ENCODE measurements around the gene ZNF100. TPM values are rescaled to one million over a fixed set of nuclear protein-coding genes. Genes with fewer than 3 reads are reported as not detected.
A peak's percentile ranks its signal among the peaks of the same experiment; 100 is the strongest.
"Not testable (repeated sequence)": the region's sequence is repeated elsewhere in the genome, so short reads cannot be mapped to it uniquely, and the experiment has no call there.

Gene ZNF100
- total and polyA plus RNA-seq, 9 of the 15 experiments (the other 6 are each of a cell fraction or from before 2014, with no cell fraction given) = 4.5 to 27.2 (median 19.6) TPM

DNA sequence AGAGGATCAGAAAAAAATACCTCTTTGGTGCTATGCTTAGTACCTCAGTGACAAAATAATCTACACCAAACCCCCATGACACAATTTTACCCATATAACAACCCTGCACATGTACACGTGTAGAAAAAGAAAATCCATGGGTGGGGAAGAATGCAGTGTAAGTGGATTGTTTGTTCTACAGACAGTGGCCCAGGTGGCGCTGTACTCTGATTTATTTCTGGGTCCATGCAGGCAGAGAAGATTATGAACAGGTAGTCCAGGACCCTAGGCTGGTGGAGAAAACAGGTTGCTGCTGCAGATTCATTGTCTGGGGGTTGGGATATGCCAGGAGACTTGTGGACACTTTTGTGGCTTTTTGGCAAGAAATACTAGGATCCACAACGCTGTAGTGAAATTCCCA lies 9.1 kb downstream of the ZNF100 start:
- no TSS peak for BruUV-seq (replicated peaks)
- ChIA-PET CTCF (ENCODE audit: low intra/inter-chr PET ratio) (no interaction called here), POLR2A (interaction anchor here (1.7 kb wide), 1 partner anchor 9 kb away, joined by 9 read pairs; the partner anchor contains the start of gene ZNF100)
- Histone ChIP-seq H3K79me2 (ENCODE audit: control insufficient read depth, insufficient read depth, low read length) (peaks cover 56% of the 10 kb centered on the region), H3K27me3 (ENCODE audit: control insufficient read depth in 2 of 2, insufficient read depth in 2 of 2, low read length in 2 of 2) (no peaks in the 10 kb centered on the region), H3K9ac (ENCODE audit: insufficient read depth in 1 of 2, low read depth in 2 of 2, low read length in 2 of 2) (no peak overlapping the region), H3K4me2 (ENCODE audit: insufficient read depth, low read length) (no peak overlapping the region), H2AFZ (ENCODE audit: low read depth, low read length) (no peak overlapping the region), H3K9me3 (replicated peaks; ENCODE audit: control insufficient read depth, insufficient read depth, low read depth, low read length) (no peaks in the 10 kb centered on the region; the same call in 1 of the 2 replicates), H3K4me1 (replicated peaks in 1 of 2; ENCODE audit: control insufficient read depth in 2 of 2, insufficient read depth in 2 of 2, low read length in 2 of 2) (no peaks in the 10 kb centered on the region), H3K9me1 (ENCODE audit: control insufficient read depth, insufficient read depth, low read length) (no peaks in the 10 kb centered on the region), H4K20me1 (replicated peaks; ENCODE audit: control insufficient read depth, insufficient read depth, low read length) (no peaks in the 10 kb centered on the region), H3K27ac (ENCODE audit: extremely low read depth, low read depth, low read length) (no peak overlapping the region), H3K4me3 (no peak overlapping the region), H3K36me3 (ENCODE audit: control insufficient read depth, insufficient read depth, low read length) (peaks cover 72% of the 10 kb centered on the region)
- intact Hi-C loops (cut with micrococcal nuclease) = no loop called here
- peak; percentile 65 for ATAC-seq
- TF ChIP-seq DMBX1 (CRISPR knock-in tag; IDR thresholded peaks at IDR 0.05; ENCODE audit: borderline replicate concordance) = no peak
- TF ChIP-seq, protein P1, sequence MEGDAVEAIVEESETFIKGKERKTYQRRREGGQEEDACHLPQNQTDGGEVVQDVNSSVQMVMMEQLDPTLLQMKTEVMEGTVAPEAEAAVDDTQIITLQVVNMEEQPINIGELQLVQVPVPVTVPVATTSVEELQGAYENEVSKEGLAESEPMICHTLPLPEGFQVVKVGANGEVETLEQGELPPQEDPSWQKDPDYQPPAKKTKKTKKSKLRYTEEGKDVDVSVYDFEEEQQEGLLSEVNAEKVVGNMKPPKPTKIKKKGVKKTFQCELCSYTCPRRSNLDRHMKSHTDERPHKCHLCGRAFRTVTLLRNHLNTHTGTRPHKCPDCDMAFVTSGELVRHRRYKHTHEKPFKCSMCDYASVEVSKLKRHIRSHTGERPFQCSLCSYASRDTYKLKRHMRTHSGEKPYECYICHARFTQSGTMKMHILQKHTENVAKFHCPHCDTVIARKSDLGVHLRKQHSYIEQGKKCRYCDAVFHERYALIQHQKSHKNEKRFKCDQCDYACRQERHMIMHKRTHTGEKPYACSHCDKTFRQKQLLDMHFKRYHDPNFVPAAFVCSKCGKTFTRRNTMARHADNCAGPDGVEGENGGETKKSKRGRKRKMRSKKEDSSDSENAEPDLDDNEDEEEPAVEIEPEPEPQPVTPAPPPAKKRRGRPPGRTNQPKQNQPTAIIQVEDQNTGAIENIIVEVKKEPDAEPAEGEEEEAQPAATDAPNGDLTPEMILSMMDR (IDR thresholded peaks at IDR 0.05 in 2 of 3, conservative IDR thresholded peaks at IDR 0.05 in 1 of 3; ENCODE audit: insufficient read depth in 2 of 3, low read depth in 1 of 3, low read length in 3 of 3) = 0 out of 6 replicates have a peak, but pooled peaks of 1 of the 3 experiments have one; percentile 20
- in situ Hi-C loops (cut with MboI) = no loop called here
- FAIRE-seq = no peak
- WGBS (ENCODE audit: insufficient coverage, low coverage, missing lambda C conversion rate) = 76% methylated on average over 3 of the region's 3 CpGs
- DNase-seq (ENCODE audit: extremely low read depth in 1 of 4, low spot score in 3 of 4) = no peak

DNA sequence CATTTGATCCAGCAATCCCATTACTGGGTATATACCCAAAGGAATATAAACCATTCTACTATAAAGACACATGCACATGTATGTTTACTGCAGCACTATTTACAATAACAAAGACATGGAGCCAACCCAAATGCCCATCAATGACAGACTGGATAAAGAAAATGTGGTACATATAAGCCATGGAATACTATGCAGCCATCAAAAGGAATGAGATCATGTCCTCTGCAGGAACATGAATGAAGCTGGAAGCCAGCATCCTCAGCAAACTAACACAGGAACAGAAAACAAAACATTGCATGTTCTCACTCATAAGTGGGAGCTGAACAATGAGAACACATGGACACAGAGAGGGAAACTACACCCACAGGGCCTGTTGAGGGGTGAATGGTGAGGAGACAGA lies 11.8 kb downstream of the ZNF100 start:
- intact Hi-C loops (cut with micrococcal nuclease); H3K4me1 ChIP-seq (replicated peaks in 1 of 2; ENCODE audit: control insufficient read depth in 2 of 2, insufficient read depth in 2 of 2, low read length in 2 of 2); H3K9me3 ChIP-seq (replicated peaks; ENCODE audit: control insufficient read depth, insufficient read depth, low read depth, low read length); H3K27ac ChIP-seq (ENCODE audit: extremely low read depth, low read depth, low read length); in situ Hi-C loops (cut with MboI); CTCF ChIA-PET (ENCODE audit: low intra/inter-chr PET ratio); ATAC-seq; H3K4me3 ChIP-seq; H3K4me2 ChIP-seq (ENCODE audit: insufficient read depth, low read length); H4K20me1 ChIP-seq (replicated peaks; ENCODE audit: control insufficient read depth, insufficient read depth, low read length); H2AFZ ChIP-seq (ENCODE audit: low read depth, low read length); H3K27me3 ChIP-seq (ENCODE audit: control insufficient read depth in 2 of 2, insufficient read depth in 2 of 2, low read length in 2 of 2); H3K9me1 ChIP-seq (ENCODE audit: control insufficient read depth, insufficient read depth, low read length); H3K9ac ChIP-seq (ENCODE audit: insufficient read depth in 1 of 2, low read depth in 2 of 2, low read length in 2 of 2); FAIRE-seq; DNase-seq (ENCODE audit: extremely low read depth in 1 of 4, low spot score in 3 of 4); BruUV-seq (replicated peaks): not testable (repeated sequence)
- Histone ChIP-seq H3K79me2 (ENCODE audit: control insufficient read depth, insufficient read depth, low read length) (peaks cover 67% of the 10 kb centered on the region), H3K36me3 (ENCODE audit: control insufficient read depth, insufficient read depth, low read length) (peaks cover 73% of the 10 kb centered on the region)
- POLR2A ChIA-PET = interaction anchor here (1.1 kb wide), 1 partner anchor 250 kb away, joined by 3 read pairs; the partner anchor contains the start of gene ZNF429
- TF ChIP-seq ADNP (tag; IDR thresholded peaks at IDR 0.05) (0 out of 2 replicates have a peak, but pooled peaks have one; percentile 11), ZNF146 (CRISPR knock-in tag; IDR thresholded peaks at IDR 0.05; ENCODE audit: unreplicated experiment) (peak; percentile 95)

Measured in K562 (cell line).